ENCODE measurements around the gene SLCO2A1.
A peak's percentile ranks its signal among the peaks of the same experiment; 100 is the strongest.
"Not testable (repeated sequence)": the region's sequence is repeated elsewhere in the genome, so short reads cannot be mapped to it uniquely, and the experiment has no call there.

SLCO2A1 gene

DNA sequence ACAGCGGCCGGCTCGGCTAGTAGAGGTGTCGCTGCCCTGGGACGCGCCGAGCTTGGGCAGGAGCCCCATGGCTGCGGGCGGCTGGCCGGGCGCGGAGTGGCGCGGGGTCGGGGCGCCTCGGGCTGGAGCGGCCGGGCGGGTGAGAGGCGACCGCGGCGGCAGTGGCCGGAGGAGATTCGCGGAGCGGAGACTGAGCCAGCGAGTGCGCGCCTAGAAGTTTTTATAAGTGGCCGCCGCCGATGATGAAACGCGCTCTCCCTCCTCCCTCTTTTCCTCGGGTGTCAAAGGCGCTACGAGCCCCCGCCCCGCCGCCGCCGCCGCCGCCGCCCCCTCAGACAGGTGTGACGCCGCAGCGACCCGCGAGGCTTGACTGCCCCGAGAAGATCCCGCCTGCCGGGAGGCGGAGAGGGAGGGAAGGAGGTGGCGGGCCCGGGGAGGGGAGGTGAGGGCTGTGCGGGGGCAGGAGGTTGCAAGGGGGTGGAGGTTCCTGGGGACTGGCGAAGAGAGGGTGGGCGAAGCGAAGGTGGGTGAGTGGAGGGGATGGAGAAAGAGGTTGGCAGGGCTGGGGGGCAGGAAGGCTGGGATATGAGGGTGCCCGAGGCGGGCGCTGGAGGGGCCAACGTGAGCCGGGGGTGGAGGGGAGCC lies at the start of gene SLCO2A1:
Gene SLCO2A1 (minus strand): TSS at position 192 of the 645 bp plus-strand sequence. CDS start 123 bp downstream, at position 69.
- DNase-seq (ENCODE audit: low read depth) = peak; percentile 8

DNA sequence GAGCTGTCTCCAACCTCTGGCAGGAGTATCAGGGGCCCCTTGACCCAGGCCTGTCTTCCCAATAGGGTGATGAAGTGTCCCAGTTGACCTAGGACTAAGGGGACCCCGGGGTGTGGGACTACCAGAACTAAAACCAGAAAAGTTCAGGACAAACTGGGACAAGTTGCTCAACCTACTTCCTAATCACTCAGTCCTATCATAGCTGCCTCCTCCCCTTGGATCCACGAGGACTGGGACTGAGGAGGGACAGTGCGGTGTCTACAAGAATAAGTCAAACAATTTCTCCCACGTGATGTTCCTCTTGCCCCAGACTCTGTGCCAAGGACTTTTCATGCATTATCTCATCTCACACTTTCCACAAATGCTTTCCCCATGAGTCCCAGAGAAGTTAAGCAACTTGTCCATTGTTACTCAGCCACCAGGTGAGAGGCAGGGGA lies 49.4 kb upstream of the SLCO2A1 start:
- no peak for DNase-seq (ENCODE audit: low read depth)

DNA sequence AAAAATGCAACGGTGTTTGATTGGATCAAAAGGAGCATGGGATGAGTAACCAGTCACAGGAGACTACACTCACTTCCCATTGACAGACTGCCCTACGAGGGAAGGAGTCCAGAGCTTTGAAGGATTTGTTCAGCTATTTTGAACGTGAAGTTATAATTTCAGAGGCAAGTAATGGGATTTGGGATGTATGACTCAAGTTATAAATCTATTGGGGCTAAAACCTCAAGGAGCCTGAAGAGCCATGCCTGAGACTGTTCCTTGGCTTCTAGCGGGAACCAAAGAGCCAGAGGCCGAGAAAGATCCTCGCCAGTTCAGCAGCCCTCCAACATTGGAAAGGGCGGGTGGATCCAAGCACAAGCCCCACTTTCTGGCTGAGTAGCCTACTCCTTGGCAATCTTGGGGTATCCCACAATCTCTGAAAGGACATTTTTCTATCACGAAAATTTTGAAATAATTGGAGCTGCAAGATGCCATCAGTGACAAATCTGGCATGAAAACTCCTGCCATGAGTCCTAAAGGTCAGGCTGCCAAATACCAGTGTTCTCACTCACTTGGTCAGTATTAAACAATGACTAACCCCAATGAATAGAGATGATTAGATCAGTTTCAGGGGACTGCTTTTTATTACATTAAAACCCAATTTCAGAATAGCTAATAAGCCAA lies 48.6 kb upstream of the SLCO2A1 start:
- DNase-seq (ENCODE audit: low read depth) = no peak

DNA sequence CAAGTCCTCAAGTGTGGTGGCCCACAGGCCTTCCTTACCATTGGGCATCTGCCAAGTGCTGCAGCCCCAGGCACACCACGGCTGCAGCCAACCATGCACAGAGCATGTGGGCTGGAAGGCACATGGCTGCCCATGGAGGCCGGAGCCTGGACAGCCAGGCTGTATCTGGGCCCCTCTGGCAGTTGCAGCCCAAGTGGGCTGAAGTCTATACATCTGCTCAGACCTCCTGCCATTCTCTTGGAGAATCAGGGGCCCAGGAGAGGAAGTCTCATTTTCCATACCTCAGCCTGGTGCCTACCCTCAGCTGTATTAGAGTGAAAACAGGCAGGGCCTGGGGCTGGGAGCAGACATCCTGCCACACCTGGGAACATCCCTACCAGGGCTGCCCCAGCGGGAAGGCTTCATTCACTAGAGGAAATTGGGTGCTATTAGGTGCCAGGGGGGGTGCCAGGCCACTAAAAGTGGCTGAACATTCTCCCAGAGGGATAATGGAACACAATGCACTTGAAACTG lies 48.0 kb upstream of the SLCO2A1 start:
- no peak for DNase-seq (ENCODE audit: low read depth)

GRCh38 chr3:134076851-134077250 lies 47.1 kb upstream of the SLCO2A1 start:
- no peak for DNase-seq (ENCODE audit: low read depth)

DNA sequence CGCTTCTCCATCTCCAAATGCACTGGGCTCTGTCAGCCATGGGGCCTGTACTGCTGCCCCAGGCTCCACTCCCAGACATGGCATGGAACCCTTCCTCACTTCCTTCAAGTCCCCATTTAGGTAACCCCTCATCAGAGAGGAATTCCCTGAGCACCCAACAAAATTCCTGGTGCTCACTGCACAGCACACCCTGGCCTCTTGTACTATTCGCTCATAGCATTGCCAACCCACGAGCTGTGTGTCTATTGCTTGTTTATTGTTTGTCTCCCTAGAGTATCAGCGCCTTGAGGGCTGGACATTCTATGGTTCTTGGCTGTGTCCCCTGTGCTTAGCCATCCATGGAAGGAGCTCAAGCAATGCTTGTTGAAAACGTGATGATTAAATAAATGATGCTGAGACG lies 46.1 kb upstream of the SLCO2A1 start:
- DNase-seq (ENCODE audit: low read depth) = no peak

DNA sequence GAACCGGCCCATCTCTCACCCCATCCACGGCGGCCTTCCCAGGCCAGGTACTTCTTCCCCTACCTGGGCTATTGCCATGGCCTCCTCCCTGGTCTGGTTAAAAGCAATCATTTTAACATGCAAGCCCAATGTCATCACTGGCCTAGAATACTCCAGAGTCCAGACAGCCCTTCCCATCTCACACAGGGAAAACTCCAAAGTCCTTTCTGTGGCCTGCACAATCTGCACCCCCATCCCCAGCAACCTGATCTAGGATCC lies 45.8 kb upstream of the SLCO2A1 start:
- no peak for DNase-seq (ENCODE audit: low read depth)

DNA sequence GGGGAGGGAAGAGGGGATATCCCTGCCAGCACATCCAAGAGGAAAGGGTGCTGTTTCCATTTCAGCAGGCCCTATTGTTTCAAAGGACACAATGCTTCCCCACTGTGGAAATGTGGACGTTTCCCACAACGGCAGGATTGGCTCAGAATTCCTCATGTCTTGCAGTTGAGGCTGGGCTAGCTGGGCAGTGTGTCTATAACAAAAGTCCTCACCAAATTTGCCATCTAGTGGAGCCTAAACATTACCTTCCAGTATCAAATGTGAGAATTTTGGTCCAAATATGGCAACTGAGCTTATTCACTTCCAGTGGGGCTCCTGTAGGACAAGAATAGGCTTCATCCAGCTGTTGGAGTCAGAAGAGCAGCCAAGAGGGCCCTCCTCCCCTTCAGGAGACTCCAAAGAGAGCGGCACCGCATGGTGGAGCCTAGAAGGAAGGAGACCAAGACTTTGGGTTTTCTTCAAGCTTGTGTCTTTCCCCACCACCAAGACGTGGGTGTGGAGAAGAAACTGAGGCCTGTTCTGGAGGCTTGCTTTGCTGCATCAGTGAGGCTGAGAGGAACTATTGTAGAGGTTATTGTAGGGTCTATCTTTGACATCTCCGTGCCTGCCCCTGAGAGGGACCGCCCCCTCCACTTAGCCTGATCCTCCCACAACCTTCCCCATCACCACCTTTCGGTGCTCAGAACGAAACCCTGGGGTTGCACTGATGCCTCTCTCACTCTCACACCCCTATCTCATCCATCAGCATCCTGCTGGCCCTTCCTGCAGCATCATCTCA lies 45.3 kb upstream of the SLCO2A1 start:
- DNase-seq (ENCODE audit: low read depth) = no peak

GRCh38 chr3:134074001-134074789 lies 44.5 kb upstream of the SLCO2A1 start:
- DNase-seq (ENCODE audit: low read depth) = no peak

DNA sequence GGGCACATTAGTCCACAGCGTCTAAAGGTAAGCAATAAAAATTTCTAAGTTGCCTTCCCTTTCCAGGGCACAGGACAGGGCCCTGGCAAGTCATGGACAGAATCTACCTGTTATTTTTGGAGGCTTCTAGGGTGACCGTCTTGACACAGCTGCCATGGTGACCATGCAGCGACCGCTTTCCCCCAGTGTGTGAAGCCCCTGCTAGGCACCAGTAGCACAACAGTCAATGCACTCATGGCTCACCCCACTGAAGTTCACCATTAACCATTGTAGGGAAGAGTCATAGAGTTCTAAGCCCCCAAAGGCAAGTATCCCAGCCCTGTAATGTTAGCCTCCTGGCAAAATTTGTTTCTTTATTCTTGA lies 43.8 kb upstream of the SLCO2A1 start:
- no peak for DNase-seq (ENCODE audit: low read depth)

- no peak for DNase-seq (ENCODE audit: low read depth)
Observed at GRCh38 chr3:134072881-134073582, 43.3 kb upstream of the SLCO2A1 start.

DNA sequence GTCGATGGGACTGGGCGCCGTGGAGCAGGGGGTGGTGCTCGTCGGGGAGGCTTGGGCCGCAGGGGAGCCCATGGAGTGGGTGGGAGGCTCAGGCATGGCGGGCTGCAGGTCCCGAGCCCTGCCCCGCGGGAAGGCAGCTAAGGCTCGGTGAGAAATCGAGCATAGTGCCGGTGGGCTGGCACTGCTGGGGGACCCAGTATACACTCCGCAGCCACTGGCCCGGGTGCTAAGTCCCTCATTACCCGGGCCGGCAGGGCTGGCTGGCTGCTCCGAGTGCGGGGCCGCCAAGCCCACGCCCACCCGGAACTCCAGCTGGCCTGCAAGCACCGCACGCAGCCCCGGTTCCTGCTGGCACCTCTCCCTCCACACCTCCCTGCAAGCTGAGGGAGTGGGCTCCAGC lies 40.6 kb upstream of the SLCO2A1 start:
- DNase-seq (ENCODE audit: low read depth) = not testable (repeated sequence)

DNA sequence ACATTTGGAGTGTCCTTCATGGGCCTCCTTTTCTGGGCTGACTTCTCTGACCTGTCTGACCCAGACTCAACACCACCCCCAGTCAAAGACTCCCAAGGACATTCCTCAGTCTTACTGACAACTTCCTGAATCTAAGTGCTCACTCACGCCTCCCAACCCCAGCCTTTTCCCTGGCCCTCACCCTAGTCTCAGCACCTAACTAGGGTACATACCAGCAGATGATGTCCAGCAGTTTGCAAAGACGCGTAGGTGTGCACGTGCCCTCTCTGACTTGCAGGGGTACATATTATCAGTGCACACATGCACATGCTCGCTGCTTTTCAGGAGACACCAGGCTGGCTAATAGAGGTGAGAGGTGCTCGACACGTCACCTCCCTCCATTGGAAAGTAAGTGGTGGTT lies 38.7 kb upstream of the SLCO2A1 start:
- DNase-seq (ENCODE audit: low read depth) = no peak

DNA sequence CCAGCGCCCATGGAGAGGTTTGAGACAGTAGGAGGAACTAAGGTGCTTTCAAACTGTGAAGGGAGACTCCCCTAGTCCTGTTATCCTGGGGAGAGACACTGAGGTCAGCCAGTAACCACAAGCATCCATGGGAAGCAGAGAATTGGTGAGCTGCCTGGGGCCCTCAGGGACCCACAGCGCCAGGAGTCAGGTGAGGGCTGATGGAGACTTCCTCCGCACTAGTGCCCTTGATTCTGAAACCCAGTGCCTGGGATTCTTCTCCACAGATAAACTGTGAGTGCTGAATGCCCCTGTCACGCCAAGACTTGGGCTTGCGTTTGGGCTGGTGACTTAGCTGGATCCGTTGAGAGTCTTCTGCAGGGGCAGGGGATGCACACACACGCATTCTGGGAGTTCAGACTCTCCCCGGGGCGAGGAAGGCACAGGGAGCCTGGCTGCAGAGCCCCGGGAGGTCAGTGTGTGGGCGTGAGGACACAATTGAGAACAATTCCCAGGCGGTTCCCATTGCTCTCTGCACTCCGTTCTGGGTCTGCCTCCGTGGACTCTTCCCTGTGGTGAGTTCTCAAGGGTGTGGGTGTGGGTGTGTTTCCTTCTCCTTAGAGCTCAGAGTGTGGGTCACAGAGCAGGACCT lies 37.9 kb upstream of the SLCO2A1 start:
- no peak for DNase-seq (ENCODE audit: low read depth)

DNA sequence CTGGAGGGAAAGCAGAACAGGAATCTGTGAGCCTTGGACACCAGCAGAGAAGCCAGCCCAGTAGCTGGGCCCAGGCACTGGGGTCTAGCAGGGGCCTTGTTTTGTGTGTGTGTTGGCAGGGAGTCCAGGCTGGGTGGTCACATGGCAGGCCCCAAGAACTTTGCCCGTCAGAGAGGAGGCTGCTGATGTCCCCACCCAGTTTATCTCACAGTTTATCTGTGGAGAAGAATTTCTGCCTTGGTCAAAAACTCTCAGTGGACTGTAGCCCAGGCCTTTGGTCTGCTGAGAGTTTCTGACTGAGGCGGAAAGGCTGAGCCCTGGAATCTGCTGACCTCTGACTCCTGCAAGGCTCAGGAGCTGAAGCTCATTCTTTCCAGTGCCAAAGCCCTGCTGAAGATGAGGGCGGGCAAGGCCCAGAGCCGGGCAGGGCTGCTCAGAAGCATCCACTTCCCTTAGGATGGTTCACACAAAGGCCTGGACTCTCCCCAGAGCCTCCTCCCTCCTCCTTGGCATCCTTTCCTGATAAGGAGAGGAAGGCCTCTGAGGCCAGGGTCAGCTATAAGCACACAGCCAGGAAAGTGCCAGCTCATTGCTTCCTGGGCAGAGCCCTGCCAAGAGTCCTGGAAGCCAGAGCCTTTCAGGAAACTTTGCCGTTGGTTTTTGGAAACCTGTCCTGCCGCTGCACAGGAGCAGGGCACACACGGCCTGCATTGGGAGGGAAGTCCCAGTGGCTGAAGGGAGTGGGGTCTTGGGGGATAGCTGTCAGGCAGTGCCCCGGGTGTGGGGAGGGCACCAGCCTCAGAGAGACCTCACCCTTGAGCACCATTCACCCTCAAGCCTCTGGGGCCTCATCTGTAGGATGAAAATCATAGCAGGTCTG lies 37.2 kb upstream of the SLCO2A1 start:
- no peak for DNase-seq (ENCODE audit: low read depth)

DNA sequence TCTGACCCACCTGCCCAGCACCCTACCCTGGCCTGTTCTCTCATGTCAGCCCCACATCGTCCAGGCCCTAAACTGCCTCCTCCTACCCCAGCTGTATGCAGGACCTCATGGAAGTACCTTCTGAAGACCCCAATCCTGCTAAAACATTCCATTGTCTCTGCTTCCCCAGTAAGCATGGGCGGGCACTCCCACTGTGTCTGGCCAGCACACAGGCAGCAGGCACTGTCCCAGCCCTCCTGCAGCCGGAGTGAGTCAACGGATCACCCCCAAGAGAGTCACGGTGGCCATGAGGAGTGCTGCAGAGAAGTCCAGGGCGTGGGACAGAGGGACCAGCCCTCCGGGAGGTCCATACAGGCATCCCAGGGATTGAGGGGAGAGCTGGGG lies 36.4 kb upstream of the SLCO2A1 start:
- no peak for DNase-seq (ENCODE audit: low read depth)

GRCh38 chr3:134065252-134066157 lies 35.8 kb upstream of the SLCO2A1 start:
- no peak for DNase-seq (ENCODE audit: low read depth)

GRCh38 chr3:134064081-134064480 lies 34.4 kb upstream of the SLCO2A1 start:
- no peak for DNase-seq (ENCODE audit: low read depth)

GRCh38 chr3:134061401-134061800 lies 31.7 kb upstream of the SLCO2A1 start:
- DNase-seq (ENCODE audit: low read depth) = no peak

Measured in stimulated activated CD8-positive, alpha-beta memory T cell treated with anti-CD3 and anti-CD28 coated beads, Interleukin-12 subunit alpha, Interleukin-12 subunit beta, amount 100 ng/mL, for 4 hours (primary cell).